Renal cortical epithelial cell (primary cell): ENCODE results near the gene ID3. TPM values are rescaled to one million over a fixed set of nuclear protein-coding genes. Genes with fewer than 3 reads are reported as not detected.

Experiments used
- DNase-seq: peaks from one replicate; pipeline ENCODE4 v3.0.0-alpha.2; 2011; ENCODE audit warnings: low read depth
- total RNA-seq: library from RNA; depleted of rRNA; stranded (reverse); fragments of >200 nt; gene quantifications from 2 replicates; pipeline ENCODE4 v1.2.3, GENCODE V29; 2014

ID3 gene
- total RNA-seq, 1 donor from 2014 or later, result 65.3 TPM

DNA sequence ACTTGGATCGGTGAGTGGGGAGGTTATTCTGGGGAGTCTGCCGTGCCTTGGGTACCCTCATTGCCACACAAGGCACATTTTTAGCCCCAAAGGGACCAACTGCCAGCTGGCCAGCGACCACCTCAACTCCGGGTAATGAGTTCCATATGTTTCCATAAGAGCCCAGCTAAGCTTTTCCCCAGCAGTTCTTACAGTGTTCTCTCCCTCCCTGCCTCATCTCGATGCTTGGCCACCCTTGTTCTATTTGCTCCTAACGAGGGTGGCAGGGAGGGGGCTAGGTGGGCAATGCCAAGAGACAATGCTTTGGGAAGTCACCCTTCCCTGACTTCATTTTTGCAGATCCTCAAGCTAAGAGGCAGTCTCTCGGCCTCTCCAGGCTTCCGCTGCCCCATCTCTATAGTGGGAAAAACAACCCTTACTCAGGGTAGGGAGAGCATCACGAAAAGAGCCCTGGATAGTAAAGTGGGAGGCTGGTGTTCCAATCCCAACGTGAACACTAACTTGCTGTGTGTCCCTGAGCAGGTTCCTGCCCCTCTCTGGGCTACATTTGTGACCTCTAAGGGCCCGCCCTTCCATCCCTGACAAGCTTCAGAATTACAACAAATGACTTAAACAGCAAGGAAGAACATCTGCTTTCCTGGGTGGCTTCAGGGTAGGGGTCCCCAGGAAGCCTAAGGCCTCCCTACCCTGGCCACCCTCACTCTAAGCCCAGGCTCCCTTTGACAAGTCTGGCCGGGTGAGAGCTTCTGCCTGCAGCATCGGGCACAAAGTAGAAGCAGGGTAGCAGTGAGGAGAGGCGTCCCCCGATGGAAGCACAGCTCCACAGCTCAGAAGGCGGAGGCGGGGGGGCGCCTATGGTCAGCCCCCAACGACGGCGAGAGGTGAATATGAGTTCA is 5.8 kb downstream of the ID3 start:
- DNase-seq, result no peak

DNA sequence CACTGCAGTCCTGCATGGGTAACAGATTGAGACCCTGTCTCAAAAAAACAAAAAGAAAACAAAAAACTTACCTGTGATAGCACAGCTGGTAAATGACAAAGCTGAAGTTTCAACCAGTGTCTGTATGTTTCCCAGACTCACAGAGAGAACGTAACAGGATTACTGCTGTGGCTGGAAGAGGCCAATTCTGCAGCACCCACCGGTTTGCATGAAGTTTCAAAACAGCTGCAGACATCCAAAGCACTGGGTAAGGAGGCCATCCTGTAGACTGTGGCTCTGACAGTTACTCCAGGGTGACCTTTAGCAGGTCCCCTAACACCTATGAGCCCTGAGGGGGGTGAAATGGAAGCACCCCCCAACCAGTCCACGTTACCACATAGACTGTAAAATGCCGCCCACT is 7.5 kb downstream of the ID3 start:
- DNase-seq, result no peak

DNA sequence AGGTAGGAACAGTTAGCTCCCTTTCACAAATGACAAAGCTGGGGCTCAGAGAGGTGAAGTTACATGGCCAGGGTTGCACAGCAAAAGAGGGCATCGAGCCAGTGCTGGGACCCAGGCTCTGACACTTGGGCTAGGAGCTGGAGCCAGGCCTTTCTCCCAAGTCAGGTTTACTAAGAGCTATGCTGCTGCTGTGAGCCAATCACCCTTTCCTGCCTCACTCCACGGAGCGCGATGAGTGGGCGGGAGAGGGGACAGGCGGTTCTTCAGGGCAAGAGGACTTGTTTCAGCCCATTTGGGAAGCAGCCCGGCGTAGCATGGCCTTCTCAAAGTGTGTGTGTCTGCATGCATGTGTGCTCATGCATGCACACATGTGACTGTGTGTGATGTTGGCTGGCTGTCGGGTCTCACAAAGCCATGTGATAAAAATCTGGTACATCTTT is 10.6 kb downstream of the ID3 start:
- DNase-seq, result peak; percentile 52

DNA sequence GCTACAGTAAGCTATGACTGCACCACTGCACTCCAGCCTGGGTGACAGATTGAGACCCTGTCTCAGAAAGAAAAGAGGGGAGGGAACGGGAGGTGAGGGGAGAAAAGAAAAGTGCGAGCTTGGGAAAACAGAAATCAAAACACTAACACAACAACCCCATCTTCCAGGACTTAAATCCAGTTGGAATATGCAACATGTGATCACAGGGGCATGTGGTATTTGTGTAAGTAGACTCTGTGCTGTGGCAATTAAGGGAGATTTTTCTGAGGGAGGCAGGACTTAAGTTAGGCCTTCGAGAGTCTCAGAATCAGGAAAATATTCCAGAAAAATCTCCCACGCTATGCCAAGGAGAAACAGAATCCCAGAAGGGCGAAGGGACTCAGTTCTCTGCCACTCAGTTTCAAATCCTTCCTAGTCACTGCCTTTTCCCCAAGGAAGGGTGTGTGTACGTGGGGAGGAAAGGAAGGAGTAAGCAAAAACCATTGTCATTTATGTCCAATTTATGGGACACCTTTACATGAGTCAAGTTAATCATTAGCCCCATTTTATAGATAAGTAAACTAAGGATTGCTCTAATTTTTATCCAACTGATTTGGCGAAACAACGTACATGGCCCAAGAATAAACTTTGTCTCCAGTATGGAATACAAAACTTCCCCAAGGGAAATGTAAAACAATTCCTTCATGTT is 12.3 kb downstream of the ID3 start:
- no peak for DNase-seq

DNA sequence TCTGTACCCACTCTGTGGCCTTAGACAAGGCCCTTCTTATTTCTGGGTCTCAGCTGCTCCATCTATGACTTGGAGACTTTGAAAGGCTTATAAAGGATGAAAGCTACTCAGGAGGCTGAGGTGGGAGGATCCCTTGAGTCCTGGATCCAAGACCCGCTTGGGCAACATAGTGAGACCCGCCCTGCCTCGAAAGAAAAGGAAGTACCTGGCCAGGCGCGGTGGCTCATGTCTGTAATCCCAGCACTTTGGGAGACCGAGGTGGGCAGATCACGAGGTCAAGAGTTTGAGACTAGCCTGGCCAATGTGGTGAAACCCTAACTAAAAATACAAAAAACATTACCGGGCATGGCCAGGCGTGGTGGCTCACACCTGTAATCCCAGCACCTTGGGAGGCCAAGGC is 13.4 kb downstream of the ID3 start:
- no peak for DNase-seq

DNA sequence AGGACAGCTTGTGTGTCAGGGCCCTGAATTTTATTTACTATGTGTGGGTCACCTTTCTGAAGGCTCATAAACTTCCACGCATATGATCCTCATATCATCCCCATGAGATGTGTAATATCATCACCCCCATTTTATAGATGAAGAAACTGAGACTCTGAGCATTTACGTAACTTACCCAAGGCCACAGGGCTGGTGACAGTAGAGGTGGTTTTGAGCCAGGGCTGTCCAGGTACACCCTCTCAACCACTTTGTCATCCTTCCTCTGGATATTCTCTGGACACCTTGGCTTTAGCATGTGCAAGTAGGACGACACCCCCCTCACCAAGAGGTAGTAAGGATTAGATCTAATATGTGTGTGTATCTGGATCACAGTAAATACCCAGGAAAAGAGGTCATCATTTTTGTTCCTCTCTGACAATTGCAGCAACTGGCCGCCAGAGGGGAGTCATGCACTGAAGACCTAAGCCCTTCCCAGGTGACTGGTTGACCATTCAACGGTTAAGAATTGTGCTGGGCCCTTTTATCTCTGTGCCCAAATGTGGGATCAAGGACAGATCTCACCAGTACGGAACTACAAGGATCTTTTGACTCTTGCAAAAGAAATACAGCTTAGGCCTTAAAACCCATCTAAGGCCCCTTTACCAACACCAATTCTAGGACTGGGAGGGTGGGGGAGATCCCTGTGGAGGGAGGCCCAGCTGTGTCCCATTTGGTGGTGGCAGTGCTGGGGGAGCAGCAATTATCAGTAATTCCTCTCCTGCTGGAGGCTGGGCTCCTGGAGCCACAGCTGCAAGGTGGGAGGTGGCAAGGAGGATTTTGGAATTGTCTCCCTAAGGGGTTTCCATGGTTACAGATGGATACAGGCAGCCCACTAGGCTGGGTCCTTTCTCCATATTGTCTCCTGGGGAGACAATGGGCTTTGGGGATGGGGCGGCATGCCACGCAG is 14.6 kb downstream of the ID3 start:
- DNase-seq, result peak; percentile 74

DNA sequence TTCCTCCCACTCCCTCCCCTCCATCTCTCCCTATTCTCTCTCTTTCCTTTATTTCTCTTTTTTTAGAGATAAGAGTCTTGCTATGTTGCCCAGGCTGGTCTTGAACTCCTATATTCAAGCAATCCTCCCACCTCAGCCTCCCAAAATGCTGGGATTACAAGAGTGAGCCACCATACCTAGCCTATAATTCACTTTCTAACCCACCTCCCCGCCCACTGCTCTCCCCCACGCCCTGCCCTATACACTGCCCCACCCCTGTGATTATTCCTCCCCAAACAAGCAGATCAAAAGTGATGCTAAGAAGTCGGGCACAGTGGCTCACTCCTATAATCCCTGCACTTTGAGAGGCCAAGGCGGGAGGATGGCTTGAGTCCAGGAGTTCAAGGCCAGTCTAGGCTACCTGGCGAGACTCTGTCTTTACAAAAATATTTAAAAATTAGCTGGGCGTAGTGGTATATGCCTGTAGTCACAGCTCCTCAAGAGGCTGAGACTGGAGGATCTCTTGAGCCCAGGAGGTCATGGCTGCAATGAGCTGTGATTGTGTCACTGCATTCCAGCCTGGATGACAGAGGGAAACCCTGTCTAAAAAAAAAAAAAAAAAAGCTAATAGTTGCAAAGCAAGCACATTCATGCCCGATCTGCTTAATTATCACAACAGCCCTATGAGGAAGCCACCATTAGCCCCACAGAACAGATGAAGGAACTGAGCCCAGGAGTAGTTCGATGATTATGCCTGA is 15.4 kb downstream of the ID3 start:
- no peak for DNase-seq

DNA sequence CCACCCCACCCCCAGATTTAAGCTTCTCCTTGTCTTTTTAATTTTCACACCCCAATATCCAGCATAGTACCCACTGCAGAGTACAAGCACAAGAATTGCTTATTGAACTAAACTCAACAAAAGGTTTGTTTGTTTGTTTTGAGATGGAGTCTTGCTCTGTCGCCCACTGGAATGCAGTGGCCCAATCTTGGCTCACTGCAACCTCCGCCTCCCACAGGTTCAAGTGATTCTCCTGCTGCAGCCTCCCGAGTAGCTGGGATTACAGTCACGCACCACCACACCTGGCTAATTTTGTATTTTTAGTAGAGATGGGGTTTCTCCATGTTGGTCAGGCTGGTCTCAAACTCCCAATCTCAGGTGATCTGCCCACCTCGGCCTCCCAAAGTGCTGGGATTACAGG is 16.4 kb downstream of the ID3 start:
- peak; percentile 34 for DNase-seq

DNA sequence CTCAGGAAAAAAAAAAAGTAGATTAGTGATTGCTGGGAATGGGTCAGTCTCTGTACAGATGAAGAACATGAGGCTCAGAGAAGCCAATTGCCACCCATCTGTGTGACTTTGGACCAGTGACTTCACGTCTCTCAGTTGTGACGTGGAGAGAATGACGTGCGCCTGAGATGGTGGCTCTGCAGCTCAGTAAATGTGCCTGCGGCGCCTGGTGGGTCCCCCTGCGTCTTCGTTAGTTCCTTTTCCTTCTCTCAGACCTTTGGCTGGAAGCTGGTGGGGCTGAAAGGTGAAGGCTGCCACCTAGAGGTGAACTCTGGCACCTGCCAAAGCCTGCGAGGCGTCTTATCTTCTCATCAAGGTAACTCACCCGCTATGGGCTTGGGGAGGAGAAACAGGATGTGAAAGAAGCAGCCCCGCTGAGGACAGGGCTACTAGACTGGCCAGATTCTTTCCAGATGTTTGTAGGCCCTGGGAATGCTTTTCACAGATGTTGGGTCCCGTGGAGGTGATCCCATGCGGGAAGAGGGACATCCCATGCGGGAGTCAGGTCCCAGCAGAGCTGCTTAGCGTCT is 19.5 kb downstream of the ID3 start:
- peak; percentile 80 for DNase-seq

DNA sequence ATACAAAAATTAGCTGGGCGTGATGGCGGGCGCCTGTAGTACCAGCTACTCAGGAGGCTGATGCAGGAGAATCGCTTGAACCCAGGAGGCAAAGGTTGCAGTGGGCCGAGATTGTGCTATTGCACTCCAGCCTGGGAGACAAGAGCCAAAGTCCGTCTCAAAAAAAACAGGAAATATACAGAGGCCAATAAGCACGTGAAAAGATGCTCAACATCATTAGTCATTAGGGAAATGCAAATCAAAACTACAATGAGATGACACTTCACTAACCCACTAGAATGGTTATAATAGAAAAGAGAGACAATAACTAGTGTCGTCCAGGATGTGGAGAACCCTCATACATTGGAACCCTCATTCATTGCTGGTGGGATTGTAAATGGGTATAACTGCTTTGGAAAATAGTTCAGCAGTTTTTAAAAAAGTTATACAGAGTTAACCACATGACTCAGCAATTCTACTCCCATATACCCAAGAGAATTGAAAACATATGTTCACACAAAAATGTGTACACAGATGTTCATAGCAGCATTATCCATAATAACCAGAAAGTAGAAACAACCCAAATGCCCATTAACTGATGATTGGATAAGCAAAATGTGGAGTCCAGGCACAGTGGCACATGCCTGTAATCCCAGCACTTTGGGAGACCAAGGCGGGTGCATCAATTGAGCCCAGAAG is 21.9 kb downstream of the ID3 start:
- no peak for DNase-seq

DNA sequence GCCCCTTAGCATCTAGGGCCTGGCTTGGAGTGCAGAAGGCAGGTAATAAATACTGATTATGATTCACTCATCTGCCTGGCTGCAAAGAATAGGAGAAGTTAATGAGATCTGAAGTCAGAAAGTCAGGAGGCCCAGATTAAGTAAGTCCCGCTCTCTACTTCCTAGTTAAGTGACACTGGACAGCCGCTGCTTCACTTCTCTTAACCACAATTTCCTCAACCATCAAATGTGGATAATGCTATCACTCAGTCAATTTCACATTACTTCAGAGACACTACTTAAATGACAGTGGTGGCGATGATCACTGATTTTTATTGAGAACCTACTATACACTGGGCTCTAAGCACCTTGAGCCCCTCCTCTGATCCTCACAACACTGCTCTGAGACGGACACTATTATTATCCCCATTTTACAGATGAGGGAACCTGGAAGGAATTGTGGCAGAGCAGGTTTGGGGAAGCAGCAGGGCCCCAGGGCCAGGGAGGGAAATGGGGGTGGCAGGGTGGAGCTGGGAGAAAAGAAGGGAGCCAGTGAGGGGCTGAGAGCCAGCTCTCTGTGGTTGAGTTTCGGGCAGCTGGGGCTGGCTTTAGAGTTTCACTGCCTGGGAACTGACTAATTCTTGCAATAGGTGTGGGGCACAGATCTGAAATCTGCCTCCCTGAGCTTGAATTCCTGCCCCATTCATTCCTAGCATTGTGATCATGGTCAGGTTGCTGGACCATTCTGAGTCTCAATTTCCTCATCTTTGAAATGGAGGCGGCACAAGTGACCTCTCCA is 25.9 kb downstream of the ID3 start:
- DNase-seq, result no peak

DNA sequence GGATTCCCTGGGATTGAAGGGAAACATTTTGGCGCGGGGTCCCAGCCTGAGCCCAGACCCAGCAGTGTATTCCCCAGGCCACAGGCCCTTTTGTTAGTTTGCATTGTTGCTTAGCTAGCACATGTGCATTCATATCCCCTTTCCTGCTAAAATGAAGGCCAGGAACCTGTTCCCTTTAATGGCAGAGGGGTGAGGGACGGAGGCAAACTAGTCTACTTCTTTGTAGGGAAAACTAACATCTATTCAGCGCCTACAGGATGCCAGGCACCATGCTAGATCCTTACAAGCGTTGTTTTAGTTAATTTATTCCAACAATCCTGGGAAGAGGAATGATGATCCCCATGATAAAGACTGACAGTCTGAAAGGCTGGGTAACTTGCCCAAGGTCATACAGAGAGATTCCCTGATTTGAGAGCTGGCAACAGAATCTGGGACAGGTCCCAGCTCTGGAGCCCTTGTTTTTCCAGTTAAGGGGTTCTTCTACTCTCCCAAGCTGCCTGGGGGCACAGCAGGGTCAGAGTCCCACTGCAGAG is 27.7 kb downstream of the ID3 start:
- no peak for DNase-seq

DNA sequence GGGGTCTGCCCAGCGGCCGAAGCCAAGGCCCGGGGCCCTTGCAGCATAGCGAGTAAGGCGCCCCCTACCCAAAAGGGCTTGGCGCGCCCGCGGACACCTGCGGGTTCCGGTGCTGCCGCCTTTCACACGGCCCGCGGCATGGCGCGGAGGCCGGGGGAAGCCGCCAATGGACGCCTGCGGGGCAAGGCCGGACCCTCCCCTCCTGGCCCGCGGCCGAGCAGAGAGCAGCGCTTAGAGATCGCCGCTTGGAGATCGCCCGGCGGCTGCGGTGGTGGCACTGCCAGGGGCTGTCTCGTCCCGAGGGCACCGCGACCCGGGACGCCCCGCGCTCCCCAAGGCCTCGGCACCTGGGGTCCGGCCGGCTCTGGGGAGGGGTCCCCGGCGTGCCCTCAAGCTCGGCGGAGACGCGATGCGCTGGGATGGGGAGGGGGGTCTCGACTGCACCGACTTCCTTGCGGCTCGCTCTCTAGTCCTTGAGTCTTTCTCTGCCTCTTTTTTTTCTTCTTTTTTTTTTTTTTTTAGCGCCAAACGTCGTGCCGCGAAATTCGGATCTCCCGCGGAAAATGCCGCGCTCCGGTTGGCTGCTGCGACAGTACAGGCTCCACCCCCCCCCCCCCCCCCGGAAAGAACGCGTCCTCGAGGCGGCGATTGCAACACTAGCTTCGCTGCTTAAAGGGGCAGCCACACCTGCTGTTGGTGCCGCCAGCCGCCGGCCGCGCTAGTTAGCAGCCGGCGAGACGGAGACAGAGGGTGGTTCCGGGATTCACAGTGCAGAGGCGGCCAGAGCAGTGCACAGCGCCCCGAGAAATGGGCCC is 28.3 kb downstream of the ID3 start, which contains the start of gene E2F2:
TSS of gene E2F2 (minus strand) at position 487 of the 815 bp plus-strand sequence. CDS start at position 47, 440 bp downstream.
- peak; percentile 63 for DNase-seq

DNA sequence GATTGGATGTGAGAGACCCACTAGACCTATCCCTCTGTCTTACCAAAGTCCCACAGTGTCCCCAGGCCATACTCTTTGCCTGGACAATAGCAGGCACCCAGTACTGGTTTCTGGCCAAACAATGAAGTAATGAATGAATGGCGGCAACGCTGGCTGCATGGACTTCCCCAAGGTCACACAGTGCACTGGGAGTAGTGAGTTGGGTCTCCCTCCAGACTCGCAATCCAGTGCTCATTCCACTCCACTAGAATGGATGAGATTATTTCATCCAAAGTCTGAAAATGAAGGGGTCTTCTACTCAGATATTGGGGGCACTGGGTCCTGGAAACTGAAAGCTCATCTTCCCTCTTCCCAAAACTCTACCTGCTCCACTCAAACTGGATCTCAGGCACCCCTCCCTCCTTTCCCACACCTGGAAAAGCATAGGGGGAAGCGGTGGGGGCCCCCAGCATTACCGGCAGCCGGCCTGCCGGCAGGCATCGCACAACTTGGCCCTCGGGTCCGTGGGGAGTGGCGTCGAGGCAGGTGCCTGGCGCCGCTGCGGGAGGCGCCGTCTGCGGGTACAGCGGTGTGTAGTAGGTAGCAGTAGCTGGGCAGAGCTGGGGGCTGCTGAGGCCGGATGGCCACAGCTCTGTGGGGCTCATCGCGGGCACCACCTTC is 29.1 kb downstream of the ID3 start:
- DNase-seq, result no peak

DNA sequence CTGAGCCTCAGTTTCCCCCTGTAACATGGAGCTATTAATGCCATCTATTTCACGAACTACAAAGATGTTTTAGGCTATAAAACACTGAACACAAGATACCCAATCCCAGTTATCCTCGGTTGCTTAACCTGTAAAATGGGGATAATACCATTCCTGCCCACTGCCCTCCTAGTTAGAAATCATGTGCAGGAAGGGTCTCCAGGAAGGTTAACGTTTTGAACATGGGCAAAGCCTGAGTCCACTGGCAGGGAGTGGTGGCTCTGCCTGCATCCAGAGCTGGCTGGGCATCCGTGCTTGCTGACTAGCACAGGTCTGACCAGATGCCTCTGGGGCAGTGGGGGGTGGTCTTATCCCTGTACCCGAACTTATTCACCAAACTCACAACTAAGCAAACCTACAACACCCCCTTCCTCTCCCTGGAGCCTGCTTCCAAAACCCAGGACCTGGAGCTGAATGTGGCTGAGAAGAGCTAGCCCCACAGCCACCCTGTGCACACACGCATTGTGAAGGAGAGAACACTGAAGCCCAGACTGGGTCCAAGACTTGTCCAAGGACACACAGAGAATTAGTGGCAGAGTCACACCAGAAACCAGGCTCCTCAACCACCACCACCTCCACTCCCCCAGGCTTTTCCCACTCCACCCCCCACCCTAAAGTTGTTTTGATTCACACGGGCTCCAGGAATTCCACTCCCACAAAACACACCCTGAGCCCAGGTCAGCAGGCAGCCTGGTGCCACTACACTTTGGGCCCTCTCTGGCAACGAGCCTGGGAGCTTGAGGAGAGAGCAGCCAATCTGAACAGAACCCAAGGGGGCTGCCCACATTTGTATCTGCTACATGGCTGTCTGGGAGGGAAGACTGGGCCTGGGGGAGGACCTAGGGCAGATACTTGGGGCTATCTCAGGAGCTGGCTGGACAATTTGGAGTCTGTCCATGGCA is 29.9 kb downstream of the ID3 start:
- DNase-seq, result no peak

DNA sequence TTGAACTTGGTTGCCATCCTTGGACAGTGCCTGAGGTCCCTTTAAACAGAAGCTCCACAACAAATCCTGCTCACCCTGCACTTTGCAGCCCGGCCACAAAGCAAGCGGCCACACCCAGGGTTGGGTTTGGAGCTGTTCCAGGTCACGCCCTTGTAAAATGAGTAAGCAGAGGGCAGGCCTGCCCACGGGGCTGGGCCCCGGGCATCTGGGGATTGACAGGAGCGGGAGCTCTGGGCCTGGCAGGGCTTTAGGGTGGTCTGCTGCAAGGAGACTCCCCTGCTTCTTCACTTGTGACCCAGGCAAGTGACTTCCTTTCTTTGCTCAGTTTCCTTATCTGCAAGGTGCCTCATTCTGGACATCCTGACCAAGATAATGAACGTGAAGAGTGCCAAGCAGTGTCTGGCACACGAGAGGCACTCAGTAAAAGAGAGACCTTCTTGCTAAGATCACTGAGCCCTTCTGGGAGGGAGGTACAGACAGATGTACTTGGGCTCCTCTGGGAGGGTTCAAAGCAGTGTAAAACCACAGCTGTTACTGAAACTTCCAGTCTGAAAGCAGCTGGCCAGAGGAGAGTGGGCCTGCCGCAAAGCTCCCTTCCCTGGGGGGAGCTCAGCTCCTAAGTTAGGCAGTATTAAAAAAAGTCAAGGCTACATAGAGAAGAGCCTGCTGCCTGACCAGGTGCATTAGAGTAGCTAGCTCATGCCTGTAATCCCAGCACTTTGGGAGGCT is 30.9 kb downstream of the ID3 start:
- peak; percentile 78 for DNase-seq
